ENCODE measurements around the gene RBM19.

Gene RBM19

DNA sequence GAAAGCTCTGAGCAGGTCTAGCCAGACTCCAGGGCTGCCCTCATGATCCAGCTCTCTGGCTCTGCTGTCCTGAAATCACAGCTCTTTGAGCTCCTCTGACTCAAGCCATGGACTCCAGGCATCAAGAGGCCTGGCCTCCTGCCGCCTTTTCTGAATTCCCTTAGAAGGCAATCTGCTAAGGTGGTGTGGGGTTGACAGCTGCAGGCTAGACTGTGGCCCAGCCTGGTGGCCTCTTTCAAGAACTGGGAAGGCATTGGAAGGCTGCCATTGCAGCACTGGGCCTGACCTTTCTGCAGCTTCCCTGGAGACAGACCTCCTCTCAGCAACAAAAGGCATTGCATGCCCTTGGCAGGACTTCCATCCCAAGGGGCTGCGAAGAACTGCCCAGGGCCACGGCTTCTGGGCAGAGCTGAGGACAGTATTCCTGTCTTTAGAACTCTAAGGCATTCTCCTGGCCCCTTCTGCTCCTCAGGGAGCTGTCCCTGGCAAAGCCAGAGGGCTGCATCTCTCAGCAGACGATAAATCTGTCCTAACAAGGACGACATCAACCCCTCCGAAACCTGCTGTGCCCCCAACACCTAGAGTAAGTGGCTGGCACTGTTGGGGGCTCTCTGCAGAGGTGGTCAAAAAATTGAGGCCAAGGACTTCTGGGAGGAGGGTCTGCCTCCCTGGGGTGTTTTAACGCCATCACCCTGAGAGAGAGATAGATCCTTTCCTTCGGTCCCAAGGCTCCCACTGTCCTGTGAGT, 115.6 kb downstream of the RBM19 start:
- no peak for DNase-seq

GRCh38 chr12:113847856-113848255, 118.3 kb downstream of the RBM19 start:
- DNase-seq: no peak

GRCh38 chr12:113846883-113847755, 119.0 kb downstream of the RBM19 start:
- DNase-seq: no peak

- no peak for DNase-seq
Observed at GRCh38 chr12:113845900-113846674, 120.0 kb downstream of the RBM19 start.

- no peak for DNase-seq
Observed at GRCh38 chr12:113844495-113845210, 121.5 kb downstream of the RBM19 start.

GRCh38 chr12:113842699-113843098, 123.4 kb downstream of the RBM19 start:
- no peak for DNase-seq

DNA sequence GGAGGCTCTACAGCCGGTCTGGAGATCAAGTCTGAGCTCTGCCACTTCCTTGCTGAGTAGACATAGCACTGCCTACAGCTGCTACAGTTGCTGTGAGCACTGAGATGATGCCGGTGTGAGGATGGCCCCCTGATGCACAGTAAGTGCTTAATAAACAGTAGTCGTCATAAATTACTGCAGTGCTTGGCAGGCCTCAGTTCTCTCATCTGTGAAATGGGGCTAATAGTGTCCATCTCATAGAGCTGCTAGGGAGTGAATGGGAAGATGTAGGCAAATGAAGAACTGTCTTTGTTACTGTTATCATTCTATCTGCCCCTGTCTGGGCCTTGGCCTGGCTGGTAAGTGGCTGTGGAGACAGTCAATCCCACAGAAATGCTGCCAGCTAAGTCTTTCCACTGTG, 124.3 kb downstream of the RBM19 start:
- no peak for DNase-seq

DNA sequence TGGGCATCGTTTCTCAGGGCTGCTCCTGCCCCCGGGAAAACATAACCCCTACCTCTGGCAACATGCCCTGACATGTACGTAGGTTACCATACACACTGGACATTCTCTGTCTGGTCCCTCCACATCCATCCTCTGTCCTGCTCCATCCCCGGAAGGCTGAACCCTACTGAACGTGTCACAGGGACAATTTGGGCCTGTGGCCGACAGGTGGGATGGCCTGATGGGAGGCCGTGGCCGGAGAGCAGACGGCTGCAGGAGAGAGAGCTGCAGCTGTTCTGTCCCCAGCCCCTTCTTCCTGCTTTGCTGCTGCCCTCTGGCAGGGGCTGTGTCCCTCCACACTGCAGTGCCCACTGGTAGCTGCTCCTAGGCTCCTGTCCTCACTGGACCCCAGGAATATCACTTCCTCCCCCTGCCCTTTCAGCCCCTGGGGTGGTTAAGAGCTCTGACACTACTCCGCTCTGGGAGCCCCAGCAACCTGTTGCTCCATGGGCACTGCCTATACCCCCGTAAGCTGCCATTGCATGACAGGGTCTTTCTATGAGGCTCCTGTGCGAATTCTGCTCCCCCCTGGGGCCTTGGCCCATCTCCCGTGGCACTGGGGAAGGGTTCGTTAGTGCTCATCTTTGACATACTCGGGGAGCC, 125.6 kb downstream of the RBM19 start:
- no peak for DNase-seq

GRCh38 chr12:113838896-113839295, 127.2 kb downstream of the RBM19 start:
- no peak for DNase-seq

GRCh38 chr12:113837528-113838296, 128.4 kb downstream of the RBM19 start:
- no peak for DNase-seq

GRCh38 chr12:113837084-113837483, 129.0 kb downstream of the RBM19 start:
- DNase-seq: no peak

DNA sequence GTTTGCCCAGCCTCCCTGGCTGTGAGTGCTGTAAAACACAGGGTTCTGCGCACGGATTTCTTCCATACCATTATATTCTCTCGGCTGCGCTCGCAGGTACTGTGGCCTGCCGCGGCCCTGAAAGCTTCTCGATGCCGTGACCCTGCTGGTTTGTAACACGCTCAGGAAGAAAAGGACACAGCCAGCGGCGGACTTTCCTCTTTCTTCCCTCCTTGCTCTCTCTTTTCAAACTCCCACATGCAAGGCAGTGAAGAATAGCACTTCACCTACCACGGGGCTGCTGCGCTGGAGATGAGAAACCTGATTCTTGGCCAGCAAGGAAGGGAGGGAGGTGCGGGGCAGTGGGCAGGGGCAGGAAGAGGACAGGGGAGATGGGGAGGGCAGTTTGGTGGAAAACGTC, 130.2 kb downstream of the RBM19 start:
- DNase-seq: no peak

DNA sequence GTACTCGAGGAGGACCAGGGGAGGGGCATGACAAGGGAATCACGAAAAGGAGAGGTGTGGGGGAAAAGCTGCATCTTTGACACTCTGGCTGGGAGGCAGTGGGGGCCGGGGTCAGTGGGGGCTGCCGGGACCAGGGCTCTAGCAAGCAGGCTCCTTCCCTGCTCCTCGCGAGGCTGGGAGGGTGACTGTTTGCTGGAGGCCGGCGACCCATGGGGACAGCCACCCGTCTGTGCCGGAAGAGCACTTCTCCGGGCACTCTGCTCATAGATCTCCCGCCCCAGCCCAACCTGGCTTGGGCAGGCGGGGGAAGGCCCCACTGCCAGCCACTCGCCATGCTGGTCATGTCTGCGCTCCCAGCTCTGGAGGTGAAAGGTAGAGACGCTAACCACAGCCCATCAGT, 130.7 kb downstream of the RBM19 start:
- no peak for DNase-seq

DNA sequence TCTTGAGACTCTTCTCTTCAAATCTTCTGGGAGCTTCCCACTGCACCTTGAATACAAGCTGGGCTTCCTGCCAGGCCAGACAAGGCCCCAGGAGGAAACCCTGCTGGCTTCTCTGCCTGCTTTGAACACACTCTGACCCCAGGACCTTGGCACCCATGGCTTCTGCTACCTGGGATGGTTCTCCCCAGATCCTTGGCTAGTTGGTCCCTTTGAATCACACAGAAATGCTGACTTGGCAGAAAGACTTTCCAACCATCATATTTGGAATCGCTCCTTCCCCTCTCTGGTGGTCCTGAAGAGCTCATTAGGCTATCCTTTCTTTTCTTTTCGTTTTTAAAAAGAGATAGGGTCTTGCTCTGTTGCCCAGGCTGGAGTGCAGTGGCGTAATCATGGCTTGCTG, 132.7 kb downstream of the RBM19 start:
- DNase-seq: no peak

DNA sequence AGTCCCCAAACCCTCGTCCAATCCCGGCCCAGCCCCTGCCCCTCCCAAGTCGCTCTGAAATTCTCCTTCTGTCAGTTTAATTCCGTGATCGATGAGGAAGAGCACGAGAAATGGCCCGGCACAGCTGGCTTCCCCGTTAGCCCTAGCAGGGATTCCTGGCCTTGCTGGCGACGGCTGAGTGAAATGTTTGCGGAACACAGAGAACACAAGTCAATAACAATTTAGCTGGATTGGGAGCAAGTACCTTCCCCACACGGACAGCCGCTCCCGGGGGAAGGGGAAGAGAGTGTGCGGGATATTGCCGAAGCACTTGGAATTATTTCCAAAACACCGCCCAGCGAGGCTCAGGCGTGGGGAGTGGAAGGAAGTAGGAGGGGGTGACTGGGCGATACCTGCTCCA, 134.6 kb downstream of the RBM19 start:
- no peak for DNase-seq

- DNase-seq: no peak
Observed at GRCh38 chr12:113831016-113831415, 135.1 kb downstream of the RBM19 start.

DNA sequence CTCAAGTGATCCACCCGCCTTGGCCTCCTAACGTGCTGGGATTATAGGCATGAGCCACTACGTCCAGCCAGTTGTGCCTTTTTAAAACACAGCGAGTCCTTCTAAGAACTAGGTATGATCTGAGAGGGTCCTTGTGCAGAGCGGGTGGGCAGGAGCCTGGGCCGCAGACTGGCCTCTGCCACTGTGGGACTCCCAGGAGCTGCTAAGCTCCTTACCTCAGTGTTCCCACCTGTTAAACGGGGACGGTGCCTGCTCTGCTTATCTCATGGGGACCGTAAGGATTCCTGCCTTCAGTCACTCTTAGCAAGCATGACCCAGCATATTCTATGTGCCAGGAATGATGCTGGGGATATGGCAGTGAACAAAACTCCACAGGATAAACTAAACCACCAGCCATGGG, 136.9 kb downstream of the RBM19 start:
- no peak for DNase-seq

DNA sequence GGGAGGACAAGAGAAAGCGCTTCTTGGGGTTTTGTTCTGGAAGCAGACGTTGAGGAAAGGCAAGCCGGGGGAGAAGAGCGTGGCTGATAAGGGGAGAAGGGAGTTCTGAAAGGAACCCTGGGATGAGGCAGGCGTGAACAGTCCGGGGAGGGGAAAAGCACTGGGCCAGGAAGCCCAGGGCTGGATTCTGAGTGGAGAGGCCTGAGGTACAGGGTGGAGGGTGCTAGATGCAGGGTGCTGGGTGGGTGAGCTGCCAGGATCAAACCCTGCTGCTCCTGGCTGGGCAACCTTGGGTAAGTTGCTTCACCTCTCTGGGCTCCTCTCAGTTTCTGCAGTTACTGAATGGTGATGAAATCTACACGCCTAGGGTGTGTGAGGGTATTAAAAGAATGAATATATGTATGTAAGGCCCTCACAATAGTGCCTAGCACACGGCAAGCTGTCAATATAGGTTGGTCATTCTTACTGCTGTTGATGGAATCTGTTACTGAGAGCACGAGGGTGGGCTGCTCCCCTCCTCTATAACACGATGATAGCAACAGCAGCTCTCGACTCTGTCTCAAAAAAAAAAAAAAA, 138.5 kb downstream of the RBM19 start:
- DNase-seq: no peak

GRCh38 chr12:113826805-113827538, 139.2 kb downstream of the RBM19 start:
- no peak for DNase-seq

DNA sequence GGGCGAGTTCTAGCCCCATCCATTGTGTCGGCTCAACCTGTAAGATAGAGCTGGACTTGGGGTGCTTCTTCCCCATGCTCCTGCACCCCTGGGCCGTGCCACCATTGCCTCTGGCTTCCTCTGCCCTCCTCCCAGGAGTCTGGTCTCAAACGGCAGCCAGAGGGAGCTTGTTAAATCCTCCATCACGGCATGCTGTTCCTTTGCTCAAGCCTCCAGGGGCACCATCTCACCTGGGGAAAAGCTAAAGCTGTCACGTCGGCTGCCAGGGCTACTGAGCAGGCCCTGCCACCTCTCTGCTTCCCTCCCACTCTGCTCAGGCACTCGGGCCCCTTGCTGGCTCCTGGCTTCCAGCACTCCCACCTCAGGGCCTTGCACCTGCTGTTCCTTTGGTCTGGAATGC, 140.4 kb downstream of the RBM19 start:
- DNase-seq: no peak

Data from CD4-positive, alpha-beta T cell treated with Interleukin-10 for 1 hour (primary cell).